Lower leg skin (tissue), 4 donors: ENCODE measurements around the gene HMGB4. TPM values are rescaled to one million over a fixed set of nuclear protein-coding genes. Genes with fewer than 3 reads are reported as not detected.

ENCODE experiments used
- DNase-seq, 2 donors: peaks; one replicate each; pipeline ENCODE4 v3.0.0-alpha.2; 2019; ENCODE audit warnings: low spot score in 2 of 2
- H3K4me3 ChIP-seq: fragments of 200-600 bp; sonication (generic); 2 replicates; pipeline ENCODE4 v1.5.1; 2017; ENCODE audit warnings: mild to moderate bottlenecking, low read depth; ENCODE audit not compliant: poor library complexity, severe bottlenecking
- POLR2A ChIP-seq, 2 donors: fragments of 450-650 bp; IDR thresholded peaks; one replicate each; pipeline ENCODE4 v1.6.1; 2016 to 2017; ENCODE audit warnings: antibody characterized with exemption in 2 of 2, mild to moderate bottlenecking in 1 of 2, moderate library complexity in 1 of 2
- WGBS, 2 donors: methylation state at CpG; one replicate each; pipeline ENCODE4 v1.1.5; 2018; 5-methylcytosine and 5-hydroxymethylcytosine counted together
- intact Hi-C: fragments of 100-400 bp; cut with DNase I; formaldehyde crosslinking; loops from one replicate; pipeline ENCODE4 v1.15.0; 2023; ENCODE audit warnings: low total_unique reads
- total RNA-seq, 4 donors: library from RNA; depleted of rRNA; stranded (reverse); fragments of >200 nt; gene quantifications; one replicate each; pipeline ENCODE4 v1.1.0, GENCODE V29; 2016
- TF ChIP-seq, protein P1 (sequence below), 3 donors: fragments of 450-650 bp; IDR thresholded peaks; one replicate each; pipeline ENCODE4 v1.5.1; 2016; ENCODE audit warnings: antibody characterized with exemption in 3 of 3, mild to moderate bottlenecking in 3 of 3, moderate library complexity in 2 of 3

Gene HMGB4
- total RNA-seq, 4 donors from 2014 or later, result not detected

DNA sequence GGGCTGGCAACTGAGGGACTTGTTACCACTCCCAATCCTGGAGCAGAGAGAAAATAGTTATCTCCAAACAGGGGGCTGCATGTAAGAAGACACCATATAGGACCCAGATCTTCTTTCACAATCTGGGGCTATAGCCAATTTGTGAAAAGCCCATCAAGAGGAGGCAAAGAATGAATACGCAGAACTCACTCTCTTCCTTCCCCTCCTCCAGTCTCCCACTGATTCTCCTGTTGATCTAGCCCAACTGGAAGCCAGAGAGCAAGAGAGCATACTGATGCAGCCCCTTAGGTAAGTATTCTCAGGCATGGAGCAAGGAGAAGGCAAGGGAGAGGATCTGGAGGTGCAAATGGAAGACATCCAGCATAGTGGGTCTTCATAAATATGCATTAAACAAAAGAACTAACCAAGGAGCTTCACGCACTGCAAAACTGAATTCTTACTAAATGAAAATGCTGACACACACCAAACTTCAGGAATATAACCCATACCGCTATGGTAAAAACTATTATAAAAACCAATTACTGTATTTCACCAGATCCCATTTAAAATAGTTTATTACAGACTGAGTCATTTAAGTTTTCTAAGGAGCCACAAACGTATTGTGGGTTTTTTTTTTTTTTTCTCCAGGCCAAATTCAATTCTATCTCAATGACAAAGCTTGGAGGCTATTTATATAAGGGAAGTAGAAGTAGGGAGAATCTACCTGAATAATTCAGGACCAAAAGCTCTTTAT lies 15.5 kb upstream of the HMGB4 start:
- no peak for TF ChIP-seq POLR2A (IDR thresholded peaks at IDR 0.05)
- TF ChIP-seq, protein P1, sequence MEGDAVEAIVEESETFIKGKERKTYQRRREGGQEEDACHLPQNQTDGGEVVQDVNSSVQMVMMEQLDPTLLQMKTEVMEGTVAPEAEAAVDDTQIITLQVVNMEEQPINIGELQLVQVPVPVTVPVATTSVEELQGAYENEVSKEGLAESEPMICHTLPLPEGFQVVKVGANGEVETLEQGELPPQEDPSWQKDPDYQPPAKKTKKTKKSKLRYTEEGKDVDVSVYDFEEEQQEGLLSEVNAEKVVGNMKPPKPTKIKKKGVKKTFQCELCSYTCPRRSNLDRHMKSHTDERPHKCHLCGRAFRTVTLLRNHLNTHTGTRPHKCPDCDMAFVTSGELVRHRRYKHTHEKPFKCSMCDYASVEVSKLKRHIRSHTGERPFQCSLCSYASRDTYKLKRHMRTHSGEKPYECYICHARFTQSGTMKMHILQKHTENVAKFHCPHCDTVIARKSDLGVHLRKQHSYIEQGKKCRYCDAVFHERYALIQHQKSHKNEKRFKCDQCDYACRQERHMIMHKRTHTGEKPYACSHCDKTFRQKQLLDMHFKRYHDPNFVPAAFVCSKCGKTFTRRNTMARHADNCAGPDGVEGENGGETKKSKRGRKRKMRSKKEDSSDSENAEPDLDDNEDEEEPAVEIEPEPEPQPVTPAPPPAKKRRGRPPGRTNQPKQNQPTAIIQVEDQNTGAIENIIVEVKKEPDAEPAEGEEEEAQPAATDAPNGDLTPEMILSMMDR (IDR thresholded peaks at IDR 0.05), result no peak
- WGBS, 2 donors, result 70 to 78% methylated on average over 4 of the region's 4 CpGs
- DNase-seq, result no peak
- no peak overlapping the region for H3K4me3 ChIP-seq
- intact Hi-C loops, result no loop called here

DNA sequence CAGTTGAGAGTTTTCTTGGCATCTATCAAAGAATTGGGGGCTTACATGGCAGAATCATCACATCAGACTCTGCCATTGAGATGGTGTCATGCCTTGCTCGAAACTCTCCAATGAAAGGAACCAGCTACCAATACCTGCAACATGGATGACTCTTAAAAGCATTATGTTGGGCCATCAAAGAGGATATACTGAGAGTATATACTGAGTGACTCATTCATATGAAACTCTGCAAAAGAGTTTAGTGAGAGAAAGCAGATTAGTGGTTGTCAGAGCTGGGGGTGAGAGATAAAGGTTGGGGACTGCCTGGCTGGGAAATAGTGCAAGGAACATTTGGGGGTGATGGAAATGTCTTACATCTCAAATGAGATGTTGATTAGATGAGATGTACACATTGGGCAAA lies 14.7 kb upstream of the HMGB4 start:
- intact Hi-C loops, result no loop called here
- 80 to 96% methylated on average over 1 of the region's 1 CpG for WGBS, 2 donors
- no peak for TF ChIP-seq POLR2A (IDR thresholded peaks at IDR 0.05)
- TF ChIP-seq, protein P1 (IDR thresholded peaks at IDR 0.05), result no peak
- no peak overlapping the region for H3K4me3 ChIP-seq
- DNase-seq, result no peak

DNA sequence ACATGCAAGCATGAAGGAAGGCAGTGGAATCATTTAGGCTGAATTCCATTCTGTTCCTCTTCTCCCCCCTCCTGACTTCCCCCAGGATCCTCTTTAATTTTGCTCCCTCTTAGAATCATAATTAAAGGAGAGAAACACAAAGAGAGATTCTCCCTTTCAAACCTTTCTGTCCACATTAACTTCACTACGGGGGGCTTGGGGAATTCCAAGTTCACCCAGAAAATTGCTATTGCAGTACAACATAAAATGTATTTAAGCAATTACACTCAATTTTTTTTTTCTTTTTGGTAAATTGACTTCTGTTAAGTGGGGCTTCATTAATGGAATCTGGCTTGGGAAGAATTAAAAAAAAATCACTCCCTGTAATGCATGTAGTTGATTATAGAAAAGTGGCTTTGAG lies 13.4 kb upstream of the HMGB4 start:
- DNase-seq, result no peak
- TF ChIP-seq, protein P1 (IDR thresholded peaks at IDR 0.05), result no peak
- TF ChIP-seq POLR2A (IDR thresholded peaks at IDR 0.05), result no peak
- WGBS, 2 donors, result 88 to 89% methylated on average over 1 of the region's 1 CpG
- intact Hi-C loops, result no loop called here
- H3K4me3 ChIP-seq, result no peak overlapping the region

DNA sequence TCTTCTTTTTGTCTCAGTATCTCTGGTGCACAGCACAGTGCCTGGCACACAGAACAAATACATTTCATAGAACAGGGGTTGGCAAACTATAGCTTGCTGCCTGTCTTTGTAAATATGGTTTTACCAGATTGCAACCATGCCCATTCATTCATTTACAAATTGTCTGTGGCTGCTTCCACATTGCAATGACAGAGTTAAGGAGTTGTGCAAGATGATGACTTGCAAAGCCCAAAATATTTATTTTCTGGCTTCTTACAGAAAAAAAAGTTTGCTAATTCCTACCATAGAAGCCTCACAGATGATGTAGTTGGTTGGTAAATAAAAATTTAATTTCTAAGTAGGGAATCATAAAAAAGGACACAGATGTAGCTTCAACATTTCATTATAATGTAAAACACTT lies 11.2 kb upstream of the HMGB4 start:
- intact Hi-C loops, result no loop called here
- no peak overlapping the region for H3K4me3 ChIP-seq
- no peak for DNase-seq
- no peak for TF ChIP-seq POLR2A (IDR thresholded peaks at IDR 0.05)
- TF ChIP-seq, protein P1 (IDR thresholded peaks at IDR 0.05), result no peak

DNA sequence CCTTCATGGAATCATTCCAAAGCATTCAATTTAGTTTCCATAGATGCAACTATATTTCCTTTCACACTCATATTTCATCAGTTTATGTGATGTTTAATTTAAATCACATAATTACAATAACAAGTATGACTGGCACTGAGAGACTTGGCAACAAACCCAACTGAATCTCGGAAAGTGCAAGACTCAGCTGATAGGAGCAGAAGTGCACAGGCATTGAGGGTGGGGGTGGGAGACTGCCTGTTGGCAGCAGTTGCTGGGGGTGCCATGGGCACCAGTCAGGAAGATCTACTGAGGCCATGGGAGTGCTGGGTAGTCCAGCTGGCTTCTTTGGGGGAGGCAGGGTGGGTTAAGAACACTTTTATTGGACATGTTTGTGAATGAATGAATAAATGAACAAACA lies 10.4 kb upstream of the HMGB4 start:
- WGBS, 2 donors, result 17 to 26% methylated on average over 1 of the region's 1 CpG
- TF ChIP-seq POLR2A (IDR thresholded peaks at IDR 0.05), result no peak
- TF ChIP-seq, protein P1 (IDR thresholded peaks at IDR 0.05), result no peak
- H3K4me3 ChIP-seq, result no peak overlapping the region
- no peak for DNase-seq
- intact Hi-C loops, result no loop called here

DNA sequence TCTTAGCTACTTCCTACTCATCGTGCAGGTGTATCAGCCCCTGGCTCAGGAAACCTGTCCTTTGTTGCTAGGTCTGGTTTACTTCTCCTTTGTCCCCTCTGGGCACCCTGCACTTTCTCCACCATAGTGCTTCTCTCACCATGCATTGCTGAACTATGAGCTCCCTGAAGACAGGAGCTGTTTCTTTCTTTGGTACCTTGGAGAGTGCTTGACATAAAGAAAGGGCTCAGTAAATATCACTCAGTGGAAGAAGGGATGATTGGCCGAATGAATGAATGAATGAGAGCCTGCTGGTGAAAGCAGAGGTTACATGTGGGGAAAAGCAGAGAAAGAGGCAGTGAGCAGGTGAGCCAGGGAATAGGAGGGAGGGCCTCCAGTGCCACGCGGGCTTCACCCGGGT lies 9.8 kb upstream of the HMGB4 start:
- no peak for DNase-seq
- intact Hi-C loops, result no loop called here
- TF ChIP-seq, protein P1 (IDR thresholded peaks at IDR 0.05), result no peak
- no peak for TF ChIP-seq POLR2A (IDR thresholded peaks at IDR 0.05)
- H3K4me3 ChIP-seq, result no peak overlapping the region
- WGBS, 2 donors, result 57 to 66% methylated on average over 5 of the region's 5 CpGs
